ENCODE results near the gene SNX20.

SNX20 gene

GRCh38 chr16:50705436-50706110 lies 24.5 kb upstream of the SNX20 start:
- peak; percentile 38 for DNase-seq (ENCODE audit: low read depth)

DNA sequence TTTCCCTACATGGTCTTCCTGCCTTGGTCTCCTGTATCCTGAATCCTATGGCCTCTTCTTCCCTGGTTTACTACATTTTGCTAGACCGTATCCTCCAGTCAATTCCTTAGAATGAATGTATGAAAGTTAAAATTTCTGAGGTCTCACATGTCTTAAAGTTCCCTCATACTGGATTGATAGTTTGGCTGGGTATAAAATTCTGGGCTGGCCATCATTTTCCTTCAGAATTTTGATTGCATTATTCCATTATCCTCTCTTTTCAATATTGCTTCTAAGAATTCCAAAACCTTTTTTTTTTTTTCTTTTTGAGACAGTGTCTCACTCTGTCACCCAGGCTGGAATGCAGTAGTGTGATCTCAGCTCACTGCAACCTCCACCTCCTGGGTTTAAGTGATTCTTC lies 23.1 kb upstream of the SNX20 start:
- DNase-seq (ENCODE audit: low read depth), result no peak

DNA sequence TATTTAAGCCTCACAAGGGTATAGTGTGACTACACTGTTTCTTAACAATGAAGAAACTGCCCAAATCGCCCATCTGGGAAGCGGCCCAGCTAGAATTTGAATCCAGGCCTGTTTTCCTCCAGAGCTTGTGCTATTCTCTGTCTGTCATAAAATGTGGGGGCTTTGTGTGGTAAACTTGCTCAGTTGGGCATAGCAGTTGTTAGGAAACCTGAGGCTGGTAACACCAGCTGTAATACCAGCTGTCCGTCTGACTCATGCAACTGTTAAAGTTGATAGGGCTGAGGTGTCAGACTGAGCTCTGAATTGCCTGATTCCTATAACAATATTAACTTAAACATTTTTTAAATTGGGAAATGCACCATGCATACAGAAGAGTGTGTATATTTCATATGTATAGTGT lies 21.6 kb upstream of the SNX20 start:
- no peak for DNase-seq (ENCODE audit: low read depth)

- peak; percentile 63 for DNase-seq (ENCODE audit: low read depth)
These were observed 18.4 kb upstream of the SNX20 start for GRCh38 chr16:50699326-50700159.

DNA sequence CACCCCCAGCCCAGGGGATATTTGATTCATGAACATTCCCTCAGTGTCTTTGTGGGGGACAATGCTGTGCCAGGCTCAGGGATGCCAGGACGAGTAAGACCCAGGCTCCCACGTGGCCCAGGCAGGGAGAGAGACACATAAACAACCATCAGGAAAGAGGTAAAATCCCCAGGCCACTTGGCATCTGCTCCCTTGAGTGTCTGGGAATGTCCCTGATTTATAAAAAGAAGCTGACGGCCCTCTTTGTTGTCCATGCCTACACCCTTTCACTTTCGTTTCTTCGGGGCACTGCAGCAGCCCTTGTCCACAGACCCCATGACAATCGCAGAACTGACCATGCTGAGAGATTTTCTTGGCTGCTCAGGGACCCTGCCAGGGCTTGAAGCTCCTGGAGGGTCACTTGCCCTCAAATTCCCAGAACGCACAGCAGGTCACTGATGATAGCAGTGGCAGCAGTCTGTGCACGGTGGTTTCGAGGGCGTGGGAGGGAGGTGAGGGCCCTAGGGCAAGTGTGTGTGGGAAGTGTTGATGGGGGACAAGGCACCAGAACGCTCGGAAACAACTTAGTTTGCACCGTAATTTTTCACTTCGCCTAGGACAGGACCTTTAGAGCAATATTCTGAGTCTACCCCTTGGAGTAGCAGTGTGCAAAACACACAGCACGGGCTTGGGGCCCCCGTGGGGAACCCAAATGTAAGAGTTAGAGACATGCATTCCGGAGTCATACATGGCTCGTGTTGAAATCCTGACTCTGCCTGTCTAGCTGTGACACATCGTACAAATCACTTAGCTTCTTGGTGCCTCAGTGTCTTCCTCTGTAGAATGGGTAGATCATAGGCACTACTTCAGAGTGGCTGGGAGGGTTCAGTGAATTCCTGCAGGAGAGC lies 17.0 kb upstream of the SNX20 start:
- peak; percentile 56 for DNase-seq (ENCODE audit: low read depth)

DNA sequence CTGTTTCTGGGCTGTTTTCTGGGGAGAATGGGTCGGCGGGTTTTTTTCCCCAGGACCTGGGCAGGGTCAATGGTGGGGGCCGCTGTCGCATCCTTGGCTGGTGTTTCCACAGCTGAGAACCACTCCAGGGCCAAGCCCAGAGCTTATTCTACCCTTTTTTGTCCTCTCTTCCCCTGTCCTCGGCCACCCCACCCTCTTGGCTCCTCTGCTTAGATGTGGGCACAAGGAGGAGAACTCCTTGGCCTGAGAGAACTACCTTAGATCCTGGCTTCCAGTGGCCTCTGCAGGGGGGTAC lies 16.3 kb upstream of the SNX20 start:
- no peak for DNase-seq (ENCODE audit: low read depth)

GRCh38 chr16:50696575-50697420 lies 15.7 kb upstream of the SNX20 start:
- DNase-seq (ENCODE audit: low read depth), result peak; percentile 80

GRCh38 chr16:50696126-50696525 lies 15.0 kb upstream of the SNX20 start:
- DNase-seq (ENCODE audit: low read depth), result no peak

GRCh38 chr16:50695017-50696000 lies 14.2 kb upstream of the SNX20 start:
- DNase-seq (ENCODE audit: low read depth), result no peak

DNA sequence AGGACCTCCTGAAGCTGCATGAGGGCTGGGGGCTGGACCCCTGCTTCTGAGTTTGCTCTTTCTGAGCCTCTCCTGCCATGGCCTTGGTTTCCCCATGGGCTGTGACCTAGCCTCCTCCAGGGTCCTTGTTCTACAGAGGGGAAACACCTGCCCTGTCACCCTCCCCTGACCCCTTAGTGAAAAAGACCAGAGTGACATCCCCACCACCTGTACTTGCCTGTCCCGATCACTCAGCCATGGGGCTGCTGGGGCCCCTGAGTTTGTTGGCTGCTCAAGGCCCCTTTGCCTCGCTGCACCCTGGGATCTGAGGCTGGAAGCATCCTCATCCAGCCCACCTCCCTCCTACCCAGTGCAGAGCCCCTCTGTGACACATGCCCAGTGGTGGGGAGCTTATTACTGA lies 13.1 kb upstream of the SNX20 start:
- DNase-seq (ENCODE audit: low read depth), result no peak

DNA sequence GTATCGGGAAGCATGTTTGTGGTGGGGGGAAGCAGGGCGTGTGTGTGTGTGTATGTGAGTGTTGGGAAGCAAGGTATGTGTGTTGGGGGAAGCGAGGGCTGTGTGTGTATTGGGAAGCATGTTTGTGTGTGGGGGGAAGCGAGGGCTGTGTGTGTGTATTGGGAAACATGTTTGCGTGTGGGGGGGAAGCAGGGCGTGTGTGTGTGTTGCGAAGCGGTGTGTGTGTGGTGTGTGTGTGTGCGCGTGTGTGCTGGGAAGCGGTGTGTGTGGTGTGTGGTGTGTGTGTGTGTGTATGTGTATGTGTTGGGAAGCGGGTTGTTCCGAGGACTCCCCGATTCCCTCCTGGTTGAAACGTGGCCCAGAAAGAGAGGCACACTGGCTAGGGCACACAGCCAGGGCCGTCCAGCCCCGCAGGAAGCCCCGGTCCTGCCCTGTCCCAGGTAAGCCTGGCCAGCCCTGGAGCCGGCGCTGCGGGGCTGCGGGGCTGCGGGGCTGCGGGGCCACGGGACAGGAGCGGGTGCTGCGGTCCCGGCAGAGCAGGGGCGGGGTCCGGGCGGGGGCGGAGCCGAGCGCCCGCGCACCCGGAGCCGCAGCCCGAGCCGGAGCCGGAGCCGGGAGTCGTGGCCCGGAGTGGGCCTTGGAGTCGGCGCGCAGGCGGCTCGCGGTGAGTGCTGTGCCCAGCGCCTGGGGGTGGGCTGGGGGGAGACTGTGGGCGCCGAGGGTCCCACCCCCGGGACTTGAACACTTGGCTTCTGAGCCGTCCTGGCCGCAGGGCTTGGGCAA lies 12.1 kb upstream of the SNX20 start, which contains the start of gene NOD2:
Gene NOD2, plus strand, starts transcription at position 608 of the 783 bp plus-strand sequence. CDS start 5,890 bp downstream, outside the sequence.
- peak; percentile 26 for DNase-seq (ENCODE audit: low read depth)

DNA sequence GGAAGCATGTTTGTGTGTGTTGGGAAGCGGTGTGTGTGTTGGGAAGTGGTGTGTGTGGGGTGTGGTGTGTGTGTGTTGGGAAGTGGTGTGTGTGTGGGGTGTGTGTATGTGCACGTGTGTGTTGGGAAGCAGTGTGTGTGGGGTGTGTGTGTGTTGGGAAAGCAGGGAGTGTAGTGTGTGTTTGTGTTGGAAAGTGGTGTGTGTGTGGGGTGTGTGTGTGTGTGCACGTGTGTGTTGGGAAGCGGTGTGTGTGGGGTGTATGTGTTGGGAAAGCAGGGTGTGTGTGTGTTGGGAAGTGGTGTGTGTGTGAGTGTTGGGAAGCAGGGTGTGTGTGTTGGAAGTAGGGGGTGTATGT lies 11.5 kb upstream of the SNX20 start:
- no peak for DNase-seq (ENCODE audit: low read depth)

DNA sequence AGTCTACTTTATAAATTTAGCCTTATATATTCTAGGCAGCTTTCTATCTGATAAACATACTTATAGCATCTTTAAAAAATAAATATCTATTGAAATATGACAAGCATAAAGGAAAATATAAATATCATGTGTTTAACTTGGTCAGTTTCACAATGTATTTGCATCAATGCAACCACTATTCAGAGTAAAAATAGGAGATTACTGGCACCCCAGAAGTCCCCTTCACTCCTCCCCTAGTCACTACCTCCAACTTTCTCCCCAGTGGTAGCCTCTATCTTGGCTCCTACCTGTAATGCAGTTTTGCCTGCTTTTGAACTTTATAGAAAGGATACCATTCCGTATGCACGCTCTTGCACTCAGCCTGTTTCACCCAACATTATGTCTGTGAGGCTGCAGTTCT lies 9.1 kb upstream of the SNX20 start:
- no peak for DNase-seq (ENCODE audit: low read depth)

DNA sequence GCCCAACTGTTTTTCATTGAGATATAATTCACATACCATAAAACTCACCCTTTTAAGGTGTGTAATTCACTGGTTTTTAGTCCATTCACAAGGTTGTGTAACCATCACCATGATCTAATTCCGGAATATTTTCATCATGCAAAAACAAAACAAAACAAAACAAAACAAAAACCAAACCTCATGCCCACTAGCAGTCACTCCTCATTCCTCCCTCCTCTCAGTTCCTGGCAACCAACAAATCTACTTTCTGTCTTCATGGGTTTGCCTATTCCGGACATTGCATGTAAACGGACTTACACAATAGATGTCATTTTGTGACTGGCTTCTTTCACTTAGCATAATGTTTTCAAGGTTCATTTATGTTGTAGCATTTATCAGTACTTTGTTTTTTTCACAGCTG lies 7.8 kb upstream of the SNX20 start:
- DNase-seq (ENCODE audit: low read depth), result no peak

GRCh38 chr16:50688083-50688482 lies 7.0 kb upstream of the SNX20 start:
- DNase-seq (ENCODE audit: low read depth), result no peak

GRCh38 chr16:50685462-50686063 lies 4.5 kb upstream of the SNX20 start:
- DNase-seq (ENCODE audit: low read depth), result no peak

GRCh38 chr16:50684823-50685461 lies 3.8 kb upstream of the SNX20 start:
- DNase-seq (ENCODE audit: low read depth), result no peak

GRCh38 chr16:50683689-50684374 lies 2.7 kb upstream of the SNX20 start:
- DNase-seq (ENCODE audit: low read depth), result no peak

Measured in ELR (cell line).